ENCODE measurements around the gene TMEM59.
"Not testable (repeated sequence)": the region's sequence is repeated elsewhere in the genome, so short reads cannot be mapped to it uniquely, and the experiment has no call there.

DNA sequence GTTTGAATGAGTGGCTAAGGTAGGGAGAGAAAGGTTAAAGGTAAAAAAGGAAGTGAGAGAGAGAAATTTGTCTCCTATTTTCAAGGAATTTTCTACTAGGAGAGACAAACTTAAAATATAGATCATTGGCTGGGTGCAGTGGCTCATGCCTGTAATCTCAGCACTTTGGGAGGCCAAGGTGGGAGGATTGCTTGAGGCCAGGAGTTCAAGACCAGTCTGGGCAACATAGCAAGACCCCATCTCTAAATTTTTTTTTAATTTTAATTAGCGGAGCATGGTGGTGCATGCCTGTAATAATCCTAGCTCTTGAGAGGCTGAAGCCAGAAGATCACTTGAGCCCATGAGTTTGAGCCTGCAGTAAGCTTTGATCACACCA lies 41.7 kb upstream of the TMEM59 start:
- not testable (repeated sequence) for TF ChIP-seq CTCF (IDR thresholded peaks at IDR 0.05 in 4 of 5, conservative IDR thresholded peaks at IDR 0.05 in 1 of 5); POLR2A (IDR thresholded peaks at IDR 0.05)

All from gastrocnemius medialis (tissue), 4 donors.